PC-3 (cell line): ENCODE data around the gene BCAR3. TPM values are rescaled to one million over a fixed set of nuclear protein-coding genes. Genes with fewer than 3 reads are reported as not detected.

Experiments used
- ATAC-seq: fragments of 200-7000 bp; cut with Tn5 transposase; 2 replicates; pipeline ENCODE4 v1.9.1; 2020; ENCODE audit warnings: mild to moderate bottlenecking, moderate library complexity
- BruUV-seq: library from RNA; stranded (reverse); fragments of 400-500 nt; replicated peaks from 2 replicates; lab custom pipeline; 2021; lab: Mats Ljungman, UMichigan
- CTCF ChIA-PET: fragments of 300-600 bp; sonication (Branson Sonifier 250); formaldehyde crosslinking; loops from one replicate; lab custom pipeline; 2022; ENCODE audit warnings: antibody characterized with exemption; lab: Charles Lee
- POLR2A ChIA-PET: fragments of 300-600 bp; sonication (Branson Sonifier 250); formaldehyde crosslinking; loops from one replicate; lab custom pipeline; 2022; ENCODE audit warnings: antibody characterized with exemption; ENCODE audit not compliant: unreplicated experiment; lab: Charles Lee
- DNase-seq: peaks from one replicate; pipeline ENCODE4 v3.0.0-alpha.2; 2015
- H2AFZ ChIP-seq: fragments of 300-600 bp; sonication (generic); 2 replicates; pipeline ENCODE4 v1.6.0; 2016; ENCODE audit warnings: antibody characterized with exemption, low read length
- H3F3A ChIP-seq: fragments of 300-600 bp; sonication (generic); one replicate; pipeline ENCODE4 v1.6.0; 2017; ENCODE audit warnings: antibody characterized with exemption, low read length, control low read depth, mild to moderate bottlenecking; ENCODE audit not compliant: unreplicated experiment
- H3K27ac ChIP-seq: fragments of 300-600 bp; sonication (generic); 2 replicates; pipeline ENCODE4 v1.5.1; 2016; ENCODE audit warnings: mild to moderate bottlenecking, low read length
- H3K27me3 ChIP-seq: fragments of 300-600 bp; sonication (generic); 2 replicates; pipeline ENCODE4 v1.6.1; 2016; ENCODE audit warnings: low read length, mixed read lengths
- H3K36me3 ChIP-seq: fragments of 300-600 bp; sonication (generic); 2 replicates; pipeline ENCODE4 v1.6.1; 2016; ENCODE audit warnings: low read depth, mixed run types, low read length, mixed read lengths
- H3K4me1 ChIP-seq: fragments of 300-600 bp; sonication (generic); 2 replicates; pipeline ENCODE4 v1.5.1; 2016; ENCODE audit warnings: low read length; ENCODE audit not compliant: insufficient read depth
- H3K4me2 ChIP-seq: fragments of 300-600 bp; sonication (generic); 2 replicates; pipeline ENCODE4 v1.6.0; 2016; ENCODE audit warnings: low read length
- H3K4me3 ChIP-seq: fragments of 300-600 bp; sonication (generic); 2 replicates; pipeline ENCODE4 v1.5.1; 2016; ENCODE audit warnings: mild to moderate bottlenecking, low read length, mixed read lengths
- H3K79me2 ChIP-seq: fragments of 300-600 bp; sonication (generic); 2 replicates; pipeline ENCODE4 v1.6.1; 2017; ENCODE audit warnings: low read length, mixed read lengths
- H3K9ac ChIP-seq: fragments of 300-600 bp; sonication (generic); 2 replicates; pipeline ENCODE4 v1.6.0; 2016; ENCODE audit warnings: mild to moderate bottlenecking, low read length
- H3K9me2 ChIP-seq: fragments of 300-600 bp; sonication (generic); replicated peaks from 2 replicates; pipeline ENCODE4 v1.6.1; 2016; ENCODE audit warnings: mixed run types, low read length, mixed read lengths
- H3K9me3 ChIP-seq: fragments of 300-600 bp; sonication (generic); 2 replicates; pipeline ENCODE4 v1.6.1; 2016; ENCODE audit warnings: low read length, mixed read lengths
- H4K20me1 ChIP-seq: fragments of 300-600 bp; sonication (generic); 2 replicates; pipeline ENCODE4 v1.6.1; 2016; ENCODE audit warnings: low read length, mixed read lengths
- EZH2 ChIP-seq: fragments of 300-600 bp; sonication (generic); IDR thresholded peaks from one replicate; pipeline ENCODE4 v1.6.1; 2017; ENCODE audit warnings: antibody characterized with exemption, mild to moderate bottlenecking, low read length; ENCODE audit not compliant: unreplicated experiment
- EZH2phosphoT487 ChIP-seq: fragments of 300-600 bp; sonication (generic); IDR thresholded peaks from 2 replicates; pipeline ENCODE4 v1.6.1; 2018; ENCODE audit warnings: mild to moderate bottlenecking, antibody characterized with exemption, low read length, borderline replicate concordance
- intact Hi-C: fragments of 100-400 bp; cut with micrococcal nuclease; formaldehyde crosslinking; loops from 2 replicates; pipeline ENCODE4 v1.9.0; 2023
- total RNA-seq: library from RNA; depleted of rRNA; stranded (reverse); fragments of >200 nt; gene quantifications from 2 replicates; pipeline ENCODE4 v1.2.3, GENCODE V29; 2014
- TF ChIP-seq, protein P1 (sequence below): fragments of 300-600 bp; sonication (generic); conservative IDR thresholded peaks from 2 replicates; pipeline ENCODE4 v1.5.1; 2017; ENCODE audit warnings: antibody characterized with exemption, low read depth, mild to moderate bottlenecking, low read length

BCAR3 gene
- total RNA-seq, 1 experiment from 2014 or later: 171 TPM

DNA sequence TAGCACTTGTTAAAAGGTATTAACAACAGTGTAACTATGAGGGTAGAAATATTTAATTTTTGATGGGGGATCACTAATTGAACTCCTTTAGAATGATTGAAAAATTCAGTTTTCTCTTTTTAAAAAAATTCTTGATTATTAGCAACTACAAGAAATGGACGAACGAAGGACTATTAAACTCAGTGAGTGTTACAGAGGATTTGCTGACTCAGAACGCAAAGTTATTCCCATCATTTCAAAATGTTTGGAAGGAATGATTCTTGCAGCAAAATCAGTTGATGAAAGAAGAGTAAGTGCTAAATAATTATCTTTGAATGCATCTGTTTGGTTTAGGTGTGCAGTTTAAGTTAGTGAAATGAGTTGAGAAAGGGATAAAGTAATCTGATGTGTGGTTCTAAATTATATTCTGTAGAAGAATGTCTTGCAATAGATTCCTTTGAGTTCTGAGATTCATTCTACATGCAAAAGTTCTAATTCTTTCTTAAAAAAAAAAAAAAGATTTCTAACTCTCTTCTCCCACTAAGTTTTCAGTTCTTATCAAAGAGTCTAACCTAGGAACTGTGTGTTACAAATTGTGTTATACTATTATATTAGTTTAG lies 148.8 kb downstream of the BCAR3 start:
- H3K9me3 ChIP-seq: no peaks in the 10 kb centered on the region
- H3K9me2 ChIP-seq: no peaks in the 10 kb centered on the region
- peaks cover 3% of the 10 kb centered on the region for H3F3A ChIP-seq
- H3K4me3 ChIP-seq: no peak overlapping the region
- ChIA-PET CTCF (no interaction called here), POLR2A (no interaction called here)
- TF ChIP-seq, protein P1, sequence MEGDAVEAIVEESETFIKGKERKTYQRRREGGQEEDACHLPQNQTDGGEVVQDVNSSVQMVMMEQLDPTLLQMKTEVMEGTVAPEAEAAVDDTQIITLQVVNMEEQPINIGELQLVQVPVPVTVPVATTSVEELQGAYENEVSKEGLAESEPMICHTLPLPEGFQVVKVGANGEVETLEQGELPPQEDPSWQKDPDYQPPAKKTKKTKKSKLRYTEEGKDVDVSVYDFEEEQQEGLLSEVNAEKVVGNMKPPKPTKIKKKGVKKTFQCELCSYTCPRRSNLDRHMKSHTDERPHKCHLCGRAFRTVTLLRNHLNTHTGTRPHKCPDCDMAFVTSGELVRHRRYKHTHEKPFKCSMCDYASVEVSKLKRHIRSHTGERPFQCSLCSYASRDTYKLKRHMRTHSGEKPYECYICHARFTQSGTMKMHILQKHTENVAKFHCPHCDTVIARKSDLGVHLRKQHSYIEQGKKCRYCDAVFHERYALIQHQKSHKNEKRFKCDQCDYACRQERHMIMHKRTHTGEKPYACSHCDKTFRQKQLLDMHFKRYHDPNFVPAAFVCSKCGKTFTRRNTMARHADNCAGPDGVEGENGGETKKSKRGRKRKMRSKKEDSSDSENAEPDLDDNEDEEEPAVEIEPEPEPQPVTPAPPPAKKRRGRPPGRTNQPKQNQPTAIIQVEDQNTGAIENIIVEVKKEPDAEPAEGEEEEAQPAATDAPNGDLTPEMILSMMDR: no peak
- no peak for TF ChIP-seq EZH2
- ATAC-seq (no peak), DNase-seq (no peak)
- no TSS peak for BruUV-seq
- H3K79me2 ChIP-seq: no peaks in the 10 kb centered on the region
- no peak overlapping the region for H2AFZ ChIP-seq
- H3K9ac ChIP-seq: no peak overlapping the region
- H3K27ac ChIP-seq: no peak overlapping the region
- H3K27me3 ChIP-seq: no peaks in the 10 kb centered on the region
- intact Hi-C loops: no loop called here
- H4K20me1 ChIP-seq: no peaks in the 10 kb centered on the region
- peaks cover 15% of the 10 kb centered on the region; the same call in 1 of the 2 replicates for H3K36me3 ChIP-seq
- no peaks in the 10 kb centered on the region for H3K4me1 ChIP-seq
- no peak overlapping the region for H3K4me2 ChIP-seq

DNA sequence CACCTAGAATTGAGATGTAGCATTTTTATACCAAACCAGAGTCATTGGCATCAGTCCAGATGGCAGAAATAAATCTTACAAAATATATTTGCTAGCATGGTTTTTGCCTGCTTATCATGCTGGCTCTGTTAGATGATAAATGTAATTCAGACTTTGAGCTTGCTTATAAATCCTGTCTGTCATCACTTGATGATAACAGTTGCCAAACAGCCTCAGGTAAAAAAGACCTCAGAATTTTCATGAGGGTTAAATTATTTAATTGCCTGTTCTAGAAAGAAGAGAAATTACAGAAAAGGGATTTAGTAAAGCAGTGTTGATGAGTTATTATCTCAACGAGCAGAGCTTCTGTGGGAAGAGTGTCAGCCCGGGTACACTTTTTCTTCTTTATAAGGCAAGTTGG lies 150.4 kb downstream of the BCAR3 start:
- no peak overlapping the region for H3K4me3 ChIP-seq
- H3K9ac ChIP-seq: no peak overlapping the region
- peaks cover 13% of the 10 kb centered on the region; the same call in 1 of the 2 replicates for H3K36me3 ChIP-seq
- no peaks in the 10 kb centered on the region for H3K4me1 ChIP-seq
- H3F3A ChIP-seq: peaks cover 3% of the 10 kb centered on the region
- no peaks in the 10 kb centered on the region for H3K9me2 ChIP-seq
- H4K20me1 ChIP-seq: no peaks in the 10 kb centered on the region
- ChIA-PET CTCF (no interaction called here), POLR2A (no interaction called here)
- H3K4me2 ChIP-seq: no peak overlapping the region
- H3K27ac ChIP-seq: no peak overlapping the region
- ATAC-seq (no peak), DNase-seq (no peak)
- TF ChIP-seq EZH2: no peak
- TF ChIP-seq, protein P1: no peak
- TF ChIP-seq EZH2phosphoT487: no peak
- BruUV-seq: no TSS peak
- no peak overlapping the region for H2AFZ ChIP-seq
- no peaks in the 10 kb centered on the region for H3K27me3 ChIP-seq
- H3K9me3 ChIP-seq: no peaks in the 10 kb centered on the region
- intact Hi-C loops: no loop called here
- H3K79me2 ChIP-seq: no peaks in the 10 kb centered on the region

DNA sequence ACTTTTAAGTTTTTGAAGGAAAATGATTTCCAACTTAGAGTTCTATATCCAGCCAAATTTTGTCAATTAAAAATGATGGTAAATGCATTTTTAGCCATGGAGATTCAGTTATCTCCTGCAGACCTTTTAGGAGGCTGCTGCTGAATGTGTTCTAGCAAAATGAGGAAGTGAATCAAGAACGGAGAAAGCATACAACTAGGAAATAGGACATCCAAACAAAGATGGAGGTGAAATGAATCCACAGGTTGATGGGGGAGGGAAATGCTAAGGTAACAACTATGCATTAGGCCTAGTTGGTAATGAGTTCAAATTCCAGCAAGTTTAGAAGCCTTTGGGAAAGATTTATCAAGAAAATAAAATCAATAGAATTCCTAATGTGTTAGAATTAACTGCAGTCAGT lies 153.2 kb downstream of the BCAR3 start:
- Histone ChIP-seq H3K4me2 (no peak overlapping the region), H3K4me3 (no peak overlapping the region), H3K79me2 (no peaks in the 10 kb centered on the region), H3K9me2 (no peaks in the 10 kb centered on the region), H3K9ac (no peak overlapping the region), H3K9me3 (no peaks in the 10 kb centered on the region), H3K36me3 (0 out of 2 replicates have a peak, but pooled peaks cover 3% of the 10 kb centered on the region), H4K20me1 (no peaks in the 10 kb centered on the region), H3K27me3 (no peaks in the 10 kb centered on the region), H3K27ac (no peak overlapping the region), H2AFZ (no peak overlapping the region), H3K4me1 (no peaks in the 10 kb centered on the region), H3F3A (no peaks in the 10 kb centered on the region)
- no peak for ATAC-seq
- no TSS peak for BruUV-seq
- DNase-seq: no peak
- POLR2A ChIA-PET: no interaction called here
- CTCF ChIA-PET: no interaction called here
- TF ChIP-seq, protein P1: no peak
- TF ChIP-seq EZH2phosphoT487 (no peak), EZH2 (no peak)
- intact Hi-C loops: no loop called here
